Measurements from ENCODE around the gene ANXA3. TPM values are rescaled to one million over a fixed set of nuclear protein-coding genes. Genes with fewer than 3 reads are reported as not detected.
"Not testable (repeated sequence)": the region's sequence is repeated elsewhere in the genome, so short reads cannot be mapped to it uniquely, and the experiment has no call there.

Gene ANXA3, protein sequence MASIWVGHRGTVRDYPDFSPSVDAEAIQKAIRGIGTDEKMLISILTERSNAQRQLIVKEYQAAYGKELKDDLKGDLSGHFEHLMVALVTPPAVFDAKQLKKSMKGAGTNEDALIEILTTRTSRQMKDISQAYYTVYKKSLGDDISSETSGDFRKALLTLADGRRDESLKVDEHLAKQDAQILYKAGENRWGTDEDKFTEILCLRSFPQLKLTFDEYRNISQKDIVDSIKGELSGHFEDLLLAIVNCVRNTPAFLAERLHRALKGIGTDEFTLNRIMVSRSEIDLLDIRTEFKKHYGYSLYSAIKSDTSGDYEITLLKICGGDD
- 86.1 to 90.2 TPM (median 87.2 TPM) in 3 replicates for total RNA-seq

- Mint-ChIP-seq H3K36me3 (peaks cover 17% of the 10 kb centered on the region), H3K4me1 (peaks cover 47% of the 10 kb centered on the region), H3K4me3 (peak within 1 kb of the TSS; percentile 80), H3K27ac (peak within 1 kb of the TSS; percentile 97), H3K9me3 (no peaks in the 10 kb centered on the region), H3K27me3 (ENCODE audit: low read depth) (peaks cover 4% of the 10 kb centered on the region)
- DNase-seq (ENCODE audit: low spot score in 2 of 2, unreplicated experiment in 2 of 2) = peak; percentile 32 to 59
- TF ChIP-seq, protein P1, sequence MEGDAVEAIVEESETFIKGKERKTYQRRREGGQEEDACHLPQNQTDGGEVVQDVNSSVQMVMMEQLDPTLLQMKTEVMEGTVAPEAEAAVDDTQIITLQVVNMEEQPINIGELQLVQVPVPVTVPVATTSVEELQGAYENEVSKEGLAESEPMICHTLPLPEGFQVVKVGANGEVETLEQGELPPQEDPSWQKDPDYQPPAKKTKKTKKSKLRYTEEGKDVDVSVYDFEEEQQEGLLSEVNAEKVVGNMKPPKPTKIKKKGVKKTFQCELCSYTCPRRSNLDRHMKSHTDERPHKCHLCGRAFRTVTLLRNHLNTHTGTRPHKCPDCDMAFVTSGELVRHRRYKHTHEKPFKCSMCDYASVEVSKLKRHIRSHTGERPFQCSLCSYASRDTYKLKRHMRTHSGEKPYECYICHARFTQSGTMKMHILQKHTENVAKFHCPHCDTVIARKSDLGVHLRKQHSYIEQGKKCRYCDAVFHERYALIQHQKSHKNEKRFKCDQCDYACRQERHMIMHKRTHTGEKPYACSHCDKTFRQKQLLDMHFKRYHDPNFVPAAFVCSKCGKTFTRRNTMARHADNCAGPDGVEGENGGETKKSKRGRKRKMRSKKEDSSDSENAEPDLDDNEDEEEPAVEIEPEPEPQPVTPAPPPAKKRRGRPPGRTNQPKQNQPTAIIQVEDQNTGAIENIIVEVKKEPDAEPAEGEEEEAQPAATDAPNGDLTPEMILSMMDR (IDR thresholded peaks at IDR 0.05; ENCODE audit: unreplicated experiment) = no peak
Measured at GRCh38 chr4:78551420-78552351, at the start of gene ANXA3. Gene ANXA3, plus strand, starts transcription at chr4:78551770. Its CDS starts 2,704 bp downstream, at chr4:78554474.

- DNase-seq (ENCODE audit: low spot score in 2 of 2, unreplicated experiment in 2 of 2); H3K4me3 Mint-ChIP-seq; H3K27ac Mint-ChIP-seq; H3K27me3 Mint-ChIP-seq (ENCODE audit: low read depth); H3K4me1 Mint-ChIP-seq: not testable (repeated sequence)
- H3K9me3 Mint-ChIP-seq = peaks cover 22% of the 10 kb centered on the region
- peaks cover 47% of the 10 kb centered on the region for H3K36me3 Mint-ChIP-seq
Measured at GRCh38 chr4:78506260-78506659, 45.3 kb upstream of the ANXA3 start.

DNA sequence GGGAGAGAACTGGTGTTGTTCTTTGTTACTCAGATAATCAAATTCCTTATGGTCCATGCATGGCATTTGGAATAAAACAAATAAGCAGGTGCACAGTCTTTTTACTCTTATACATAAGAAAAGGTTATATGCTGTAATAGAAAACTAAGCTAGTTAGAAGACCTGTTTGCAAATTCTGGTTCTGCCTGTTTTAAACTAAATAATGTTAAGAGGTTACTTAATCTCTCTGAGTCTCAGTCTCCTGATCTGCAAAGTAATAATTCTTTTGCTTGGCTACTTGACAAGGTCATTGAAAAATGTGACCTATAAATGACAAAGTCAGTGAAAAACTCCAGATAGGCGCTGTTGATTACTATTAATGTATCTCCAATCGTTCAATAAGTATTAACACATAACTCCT lies 42.5 kb upstream of the ANXA3 start:
- no peak for DNase-seq (ENCODE audit: low spot score in 2 of 2, unreplicated experiment in 2 of 2)
- Mint-ChIP-seq H3K36me3 (peaks cover 20% of the 10 kb centered on the region), H3K4me1 (no peaks in the 10 kb centered on the region), H3K27ac (no peak overlapping the region), H3K4me3 (no peak overlapping the region), H3K9me3 (peaks cover 6% of the 10 kb centered on the region), H3K27me3 (ENCODE audit: low read depth) (no peaks in the 10 kb centered on the region)
- TF ChIP-seq, protein P1 (IDR thresholded peaks at IDR 0.05; ENCODE audit: unreplicated experiment) = no peak

GRCh38 chr4:78510108-78510507 lies 41.5 kb upstream of the ANXA3 start:
- TF ChIP-seq, protein P1 (IDR thresholded peaks at IDR 0.05; ENCODE audit: unreplicated experiment) = no peak
- Mint-ChIP-seq H3K9me3 (peaks cover 4% of the 10 kb centered on the region), H3K4me1 (no peaks in the 10 kb centered on the region), H3K27me3 (ENCODE audit: low read depth) (no peaks in the 10 kb centered on the region), H3K27ac (no peak overlapping the region), H3K36me3 (peaks cover 16% of the 10 kb centered on the region), H3K4me3 (no peak overlapping the region)
- no peak for DNase-seq (ENCODE audit: low spot score in 2 of 2, unreplicated experiment in 2 of 2)

GRCh38 chr4:78510681-78511080 lies 40.9 kb upstream of the ANXA3 start:
- TF ChIP-seq, protein P1 (IDR thresholded peaks at IDR 0.05; ENCODE audit: unreplicated experiment) = no peak
- no peaks in the 10 kb centered on the region for H3K4me1 Mint-ChIP-seq
- no peaks in the 10 kb centered on the region for H3K9me3 Mint-ChIP-seq
- H3K27ac Mint-ChIP-seq = no peak overlapping the region
- DNase-seq (ENCODE audit: low spot score in 2 of 2, unreplicated experiment in 2 of 2) = no peak
- no peaks in the 10 kb centered on the region for H3K27me3 Mint-ChIP-seq (ENCODE audit: low read depth)
- peaks cover 12% of the 10 kb centered on the region for H3K36me3 Mint-ChIP-seq
- H3K4me3 Mint-ChIP-seq = no peak overlapping the region
